GM21717 (cell line): Measurements from ENCODE around the gene TRIM45.

Source experiments
- ATAC-seq: cut with Tn5 transposase; IDR thresholded peaks from one replicate; pipeline ENCODE4 v1.9.1; 2021; ENCODE audit warnings: mild to moderate bottlenecking, moderate library complexity; ENCODE audit not compliant: unreplicated experiment

TRIM45 gene

DNA sequence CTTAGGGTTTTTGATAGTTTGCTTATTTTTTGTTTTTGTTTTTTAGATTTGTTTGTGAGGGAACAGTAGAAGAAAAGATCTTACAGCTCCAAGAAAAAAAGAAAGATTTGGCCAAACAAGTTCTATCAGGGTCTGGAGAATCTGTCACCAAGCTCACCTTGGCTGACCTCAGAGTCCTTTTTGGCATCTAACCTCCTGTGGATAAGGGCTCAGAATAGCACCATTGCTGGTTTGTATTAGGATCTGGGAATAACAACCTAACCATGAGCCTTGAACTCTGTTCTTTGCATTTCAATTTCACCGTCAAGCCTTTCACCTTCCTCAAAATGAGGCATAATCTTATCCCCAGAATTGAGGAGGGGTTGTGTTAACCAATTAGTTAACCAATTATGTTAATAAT, 20.2 kb downstream of the TRIM45 start:
- no peak for ATAC-seq

DNA sequence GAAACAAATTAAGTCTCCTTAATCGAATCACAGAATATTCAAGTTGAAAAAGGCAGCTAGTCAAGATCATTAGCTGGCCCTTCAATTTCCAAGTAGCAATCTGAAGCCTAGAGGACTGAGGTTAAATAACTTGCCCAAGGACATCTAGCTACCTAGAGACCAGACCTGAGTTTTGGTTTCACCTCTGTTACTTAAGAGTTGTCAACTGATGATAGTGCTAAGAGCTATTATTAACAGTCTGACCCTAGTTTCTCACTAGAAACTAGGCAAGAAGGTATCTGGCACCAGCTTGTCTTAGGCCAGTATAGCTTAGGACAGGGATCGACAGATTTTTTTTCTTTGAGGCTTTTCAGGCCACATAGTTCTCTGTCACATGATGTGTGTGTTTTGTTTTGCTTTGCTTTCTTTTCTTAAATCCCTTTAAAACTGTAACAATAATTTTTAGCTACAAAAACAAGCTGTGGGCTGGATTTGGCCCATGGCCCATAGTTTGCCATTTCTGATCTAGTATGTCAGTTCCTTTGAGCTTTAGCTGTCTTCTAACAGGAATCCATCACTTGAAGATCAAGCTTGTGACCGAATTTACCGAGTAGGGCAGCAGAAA, 23.2 kb downstream of the TRIM45 start:
- no peak for ATAC-seq

DNA sequence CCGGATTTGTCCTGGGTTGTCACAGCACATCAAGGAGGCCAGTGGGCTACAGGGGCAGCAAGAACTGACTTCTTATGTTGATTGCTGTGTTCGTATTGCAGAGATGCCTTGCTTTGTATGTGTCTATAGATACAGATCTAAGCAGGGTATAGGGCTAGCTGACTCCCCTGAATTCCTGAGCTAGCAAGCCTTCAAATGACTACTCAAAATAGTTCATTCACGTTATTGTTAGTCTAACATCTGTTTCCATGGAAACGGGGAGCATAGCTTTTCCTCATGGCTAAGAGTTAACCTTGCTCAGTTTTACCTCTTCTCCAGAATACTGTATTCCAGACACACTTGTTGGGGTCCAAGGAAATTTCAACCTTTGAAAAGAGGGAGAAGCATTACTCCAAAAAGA, 24.1 kb downstream of the TRIM45 start:
- no peak for ATAC-seq

DNA sequence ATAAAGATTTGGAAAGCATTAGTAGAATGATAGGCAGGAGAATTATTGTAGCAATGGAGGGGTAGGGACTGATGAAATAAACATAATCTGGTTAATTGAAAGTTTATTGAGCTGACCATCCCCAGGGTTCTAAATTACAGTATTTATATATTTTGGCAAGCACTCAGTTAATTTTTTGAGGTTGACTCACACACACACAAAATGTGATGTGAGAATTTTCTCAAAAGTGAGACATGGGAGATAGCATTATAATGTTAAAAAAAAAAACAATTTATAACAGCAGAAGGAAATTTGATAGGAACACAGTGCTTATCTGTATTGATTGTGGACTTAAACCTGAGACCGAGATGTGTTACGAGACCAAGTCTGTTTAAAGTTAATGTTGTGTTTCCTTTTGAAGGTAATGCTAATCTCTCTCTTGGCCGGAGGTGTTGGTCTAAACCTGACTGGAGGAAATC, 24.6 kb downstream of the TRIM45 start:
- ATAC-seq, result no peak

DNA sequence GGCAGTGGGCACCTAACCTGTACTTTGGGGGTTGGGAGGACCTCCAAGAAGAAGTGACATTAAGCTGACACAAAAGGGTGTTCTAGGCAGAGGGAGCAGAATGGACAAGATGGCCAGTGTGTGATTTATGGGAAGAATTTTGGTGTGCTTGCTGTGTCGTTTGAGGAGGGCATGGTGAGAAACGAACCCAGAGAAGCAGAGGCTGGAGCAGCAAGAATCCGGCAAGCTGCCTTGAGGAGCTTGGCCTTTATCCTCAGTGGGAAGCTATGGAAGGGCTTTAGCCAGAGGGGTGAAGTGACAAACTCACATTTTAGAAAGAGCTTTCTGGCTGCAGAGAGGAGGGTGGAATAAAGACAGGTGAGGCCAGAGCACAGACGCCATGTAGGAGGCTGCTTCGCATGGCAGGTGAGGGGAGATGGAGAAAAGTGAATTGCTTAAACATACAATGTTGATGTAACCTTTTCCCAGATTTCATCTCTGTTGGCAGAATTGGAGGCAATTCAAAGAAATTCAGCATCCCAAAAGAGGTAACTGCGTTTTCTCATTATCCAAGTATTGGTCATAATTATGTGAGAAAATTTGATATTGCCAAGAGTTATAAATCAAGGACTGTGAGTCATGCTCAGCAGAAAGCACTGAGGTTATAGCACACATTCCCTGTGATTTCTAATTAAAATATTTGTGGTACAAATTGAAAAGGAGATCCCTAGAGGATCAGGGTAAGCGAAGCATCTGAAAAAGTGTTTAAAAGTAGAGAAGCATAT, 26.5 kb downstream of the TRIM45 start:
- ATAC-seq, result no peak

DNA sequence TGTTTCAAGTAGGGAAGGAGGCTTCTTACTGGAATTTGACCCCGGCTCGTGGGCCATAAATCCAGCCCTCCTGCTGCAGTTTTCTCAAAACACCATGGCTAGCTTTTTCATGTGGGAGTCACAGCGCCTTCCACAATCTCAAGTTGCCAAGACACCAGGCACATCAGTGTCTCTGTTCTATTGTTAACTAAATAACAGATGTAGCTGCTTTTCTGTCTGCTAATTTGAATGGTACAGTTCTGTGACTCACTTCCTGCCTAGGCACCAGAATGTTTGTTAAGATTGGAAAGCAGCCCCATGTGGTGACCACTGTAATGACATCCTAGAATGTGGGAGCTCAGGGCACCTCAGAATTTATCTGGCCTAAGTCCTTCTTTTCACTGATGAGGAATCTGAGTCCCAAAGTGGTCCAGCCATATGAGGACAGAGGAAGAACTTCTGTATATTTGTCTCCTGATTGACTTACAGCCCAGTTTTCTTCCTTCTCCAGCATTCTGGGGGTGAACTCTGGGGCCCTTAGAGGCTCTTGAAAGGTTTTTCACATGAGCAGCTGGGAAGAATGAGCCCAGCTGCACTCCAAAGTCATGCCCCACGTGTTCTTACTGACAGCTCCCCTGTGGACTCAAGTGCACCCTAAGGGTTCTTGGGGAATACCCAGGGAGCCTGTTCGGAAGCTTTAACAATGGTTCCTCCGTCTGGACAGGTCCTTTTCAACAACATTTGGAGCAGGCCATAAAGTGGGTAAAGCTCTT, 27.5 kb downstream of the TRIM45 start:
- peak; percentile 54 for ATAC-seq

DNA sequence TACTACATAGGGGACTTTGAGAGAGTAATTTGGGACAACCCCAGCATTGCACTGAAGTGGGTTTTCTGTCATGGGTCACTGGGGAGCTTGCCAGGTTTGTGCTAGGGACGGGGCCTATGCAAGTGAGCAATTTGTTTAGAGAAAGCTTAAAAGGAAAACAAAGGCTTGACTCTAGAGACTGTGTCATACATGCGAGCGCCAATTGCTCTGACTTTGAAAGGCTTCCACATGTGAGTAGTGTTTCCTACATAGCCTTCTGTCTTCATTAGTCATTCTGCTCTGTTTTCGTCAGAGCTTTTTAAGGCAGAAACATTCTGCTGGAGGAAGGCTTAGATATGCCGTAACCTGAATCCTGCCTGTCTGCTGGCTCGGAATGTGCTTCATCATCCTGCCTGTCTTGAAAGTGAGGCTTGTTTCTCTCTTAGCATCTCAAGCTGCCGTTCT, 28.4 kb downstream of the TRIM45 start:
- no peak for ATAC-seq

DNA sequence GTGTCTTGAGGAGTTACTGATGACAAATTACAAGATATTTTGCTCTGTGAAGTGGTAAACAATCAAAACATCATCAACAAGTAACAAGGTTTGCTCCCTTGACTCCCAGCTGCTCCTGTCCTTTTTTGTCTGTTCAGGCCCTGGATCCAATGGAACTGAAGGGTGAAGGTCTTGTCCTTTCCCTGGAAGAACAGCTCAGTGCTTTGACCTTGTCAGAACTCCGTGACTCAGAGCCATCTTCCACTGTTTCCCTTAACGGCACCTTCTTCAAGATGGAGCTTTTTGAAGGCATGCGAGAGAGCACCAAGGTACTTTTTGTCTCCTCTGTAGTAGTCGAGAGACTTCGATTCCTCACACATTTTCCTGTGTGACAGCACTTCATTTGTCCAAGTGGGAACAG, 29.0 kb downstream of the TRIM45 start:
- no peak for ATAC-seq

DNA sequence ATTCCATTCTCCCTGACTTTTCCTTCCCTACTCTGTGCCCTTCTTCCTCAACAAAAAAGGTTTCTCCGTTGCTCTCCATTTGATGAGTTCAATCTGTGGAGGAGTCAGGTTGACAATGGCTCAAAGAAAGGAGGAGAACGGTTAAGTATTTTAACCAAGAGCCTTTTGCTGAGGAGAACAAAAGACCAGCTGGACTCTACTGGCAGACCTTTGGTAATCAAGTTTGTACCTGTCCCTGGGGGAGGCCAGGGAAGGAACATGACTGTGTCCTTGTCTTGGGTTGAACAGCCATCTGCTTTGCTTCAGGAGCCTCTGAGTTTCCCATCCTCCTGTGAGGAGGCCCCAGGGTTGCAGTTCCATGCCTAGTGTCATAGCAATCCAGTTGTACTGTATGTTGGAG, 31.6 kb downstream of the TRIM45 start:
- no peak for ATAC-seq

DNA sequence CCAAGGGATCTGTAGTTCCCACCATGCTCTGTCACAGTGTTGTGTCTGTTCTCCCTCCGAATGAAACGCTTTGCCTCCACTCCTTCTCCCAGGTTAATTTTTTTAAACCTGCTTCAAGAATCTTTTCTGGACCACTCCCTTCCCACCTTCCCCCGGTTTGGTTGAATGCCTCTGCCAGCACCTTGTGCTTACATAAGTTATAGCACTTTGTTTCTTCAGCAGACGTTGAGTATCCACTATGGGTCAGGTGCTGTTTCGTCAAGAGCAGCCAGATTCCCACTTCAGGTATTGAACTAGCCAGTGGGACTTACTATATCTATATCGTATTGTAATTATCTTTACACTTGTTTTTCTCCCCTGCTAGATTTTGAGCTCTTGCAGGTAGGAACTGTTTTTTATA, 33.9 kb downstream of the TRIM45 start:
- ATAC-seq, result no peak

DNA sequence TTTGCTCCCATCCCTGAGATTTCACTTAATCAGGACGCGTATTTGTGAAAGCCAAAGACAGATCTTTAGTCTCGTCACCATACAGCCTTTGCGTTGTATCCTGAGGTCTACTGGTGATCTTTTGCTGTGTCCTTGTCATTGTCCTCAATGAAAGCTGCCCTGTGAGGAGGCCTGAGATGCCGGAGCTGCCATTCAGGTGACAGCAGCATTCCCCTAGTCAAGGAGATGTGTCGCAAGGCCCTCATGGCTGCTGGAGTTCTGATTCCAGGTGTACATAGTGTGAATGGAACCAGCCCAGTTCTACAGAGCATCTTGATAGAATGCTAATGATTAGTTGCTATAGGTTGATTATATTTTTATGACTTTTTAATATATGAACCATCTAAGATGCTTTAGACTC, 37.3 kb downstream of the TRIM45 start:
- ATAC-seq, result no peak

DNA sequence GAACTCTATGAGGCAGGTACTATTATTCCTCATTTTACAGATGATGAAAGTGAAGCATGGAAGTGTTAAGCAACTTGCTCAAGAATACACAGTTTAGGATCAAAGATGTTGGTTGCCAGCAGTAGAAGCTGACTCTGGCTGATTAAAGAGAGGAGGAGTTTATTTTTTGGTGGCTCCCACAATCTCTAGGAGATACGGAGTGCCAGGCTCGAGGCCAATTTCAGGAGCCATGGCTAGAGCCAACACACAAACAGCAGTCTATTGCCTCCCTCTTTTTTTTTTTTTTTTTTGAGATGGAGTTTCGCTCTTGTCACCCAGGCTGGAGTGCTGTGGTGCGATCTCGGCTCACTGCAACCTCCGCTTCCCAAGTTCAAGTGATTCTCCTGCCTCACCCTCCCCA, 41.8 kb downstream of the TRIM45 start:
- ATAC-seq, result no peak

DNA sequence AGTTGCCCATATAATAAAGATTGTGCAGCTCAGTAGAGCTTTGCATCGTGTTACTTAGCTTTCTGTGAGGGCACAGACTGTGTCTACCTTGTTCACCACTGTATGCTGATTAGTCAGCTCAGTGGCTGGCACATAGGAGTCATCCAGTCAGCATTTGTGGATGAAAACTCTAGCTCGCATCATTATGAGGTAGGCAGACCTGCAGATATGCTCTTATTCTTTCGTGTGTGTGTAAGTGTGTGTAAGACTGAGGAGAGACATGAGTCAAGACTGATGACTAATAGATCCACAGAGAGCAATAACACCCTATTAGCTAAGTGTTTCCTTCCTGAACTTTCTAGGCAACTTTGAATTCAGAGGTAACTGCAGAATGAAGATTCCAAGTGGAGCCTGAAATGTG, 44.3 kb downstream of the TRIM45 start:
- ATAC-seq, result no peak

DNA sequence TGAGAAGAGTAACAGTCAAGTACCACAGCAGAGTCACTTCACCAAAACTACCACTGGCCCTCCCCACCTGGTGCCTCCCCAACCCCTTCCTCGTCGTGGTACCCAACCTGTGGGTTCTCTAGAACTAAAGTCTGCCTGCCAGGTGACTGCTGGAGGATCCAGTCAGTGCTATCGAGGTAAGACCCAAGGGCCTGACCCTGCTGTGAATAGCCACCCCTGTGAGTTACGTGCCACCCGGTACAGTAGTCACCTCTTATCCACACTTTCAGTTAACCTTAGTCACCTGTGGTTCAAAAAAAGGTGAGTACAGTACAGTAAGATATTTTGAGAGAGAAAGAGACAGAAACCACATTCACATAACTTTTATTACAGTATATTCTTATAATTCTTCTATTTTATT, 44.9 kb downstream of the TRIM45 start:
- no peak for ATAC-seq

DNA sequence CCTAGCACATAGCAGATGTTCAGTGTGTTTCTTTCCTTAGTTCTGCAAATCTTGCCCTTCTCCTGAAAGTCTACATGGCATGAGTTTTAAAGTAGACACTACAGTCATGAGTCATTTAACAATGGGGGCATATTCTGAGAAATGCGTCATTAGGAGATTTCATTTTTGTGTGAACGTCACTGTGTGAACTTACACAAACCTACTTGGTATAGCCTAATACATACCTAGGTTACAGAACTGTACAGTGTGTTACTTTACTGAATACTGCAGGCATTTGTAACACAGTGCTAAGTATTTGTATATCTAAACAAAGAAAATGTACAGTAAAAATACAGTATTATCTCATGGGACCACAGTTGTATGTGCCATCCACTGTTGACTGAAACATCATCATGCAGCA, 51.4 kb downstream of the TRIM45 start:
- ATAC-seq, result no peak

DNA sequence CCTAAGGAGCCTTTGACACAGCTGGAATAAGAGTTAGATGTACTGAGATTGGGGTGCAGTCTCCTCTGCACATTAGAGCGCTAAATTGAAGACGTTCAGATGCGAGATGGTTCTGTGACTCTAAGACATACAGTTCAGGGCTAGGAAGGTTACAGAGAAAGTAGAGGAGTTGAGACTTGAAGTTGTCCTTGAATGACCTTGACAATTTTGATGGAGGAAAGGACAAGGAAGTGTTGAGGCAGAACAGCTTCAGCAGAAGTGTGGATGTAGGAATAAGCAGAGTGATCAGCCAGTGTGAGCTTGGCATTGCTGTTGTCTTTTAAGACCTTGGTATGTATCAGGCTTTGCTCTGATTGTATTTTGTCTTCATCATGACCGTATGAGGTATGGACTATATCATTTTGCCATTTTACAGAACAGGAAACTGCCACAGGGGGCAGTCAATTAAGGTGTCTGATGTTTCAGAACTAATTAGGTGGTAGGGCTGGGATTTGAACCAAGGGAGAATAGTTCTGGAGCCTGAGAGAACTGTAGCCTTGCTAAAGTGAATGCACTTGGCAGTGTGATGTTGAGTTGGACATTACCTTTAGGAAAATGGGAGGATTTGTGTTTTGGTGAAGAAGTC, 52.2 kb downstream of the TRIM45 start:
- no peak for ATAC-seq

DNA sequence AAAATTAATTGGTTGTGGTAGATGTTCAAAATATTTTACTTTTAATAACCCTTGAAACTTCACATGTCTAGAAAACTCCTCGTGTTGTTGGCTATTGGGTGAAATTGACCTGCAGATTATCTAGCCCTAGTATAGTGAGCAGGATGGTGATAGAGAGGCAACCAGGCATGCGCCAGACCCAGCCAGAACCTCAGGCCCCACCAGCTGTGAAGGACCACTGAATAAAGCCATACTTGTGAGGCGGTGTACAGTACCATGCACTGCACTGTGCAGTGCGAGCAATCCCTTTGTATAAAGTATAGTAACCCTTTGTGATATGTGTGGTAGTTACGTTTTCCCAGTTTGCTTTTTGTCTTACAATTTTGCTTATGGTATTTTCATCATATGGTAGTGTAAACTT, 53.0 kb downstream of the TRIM45 start:
- no peak for ATAC-seq

DNA sequence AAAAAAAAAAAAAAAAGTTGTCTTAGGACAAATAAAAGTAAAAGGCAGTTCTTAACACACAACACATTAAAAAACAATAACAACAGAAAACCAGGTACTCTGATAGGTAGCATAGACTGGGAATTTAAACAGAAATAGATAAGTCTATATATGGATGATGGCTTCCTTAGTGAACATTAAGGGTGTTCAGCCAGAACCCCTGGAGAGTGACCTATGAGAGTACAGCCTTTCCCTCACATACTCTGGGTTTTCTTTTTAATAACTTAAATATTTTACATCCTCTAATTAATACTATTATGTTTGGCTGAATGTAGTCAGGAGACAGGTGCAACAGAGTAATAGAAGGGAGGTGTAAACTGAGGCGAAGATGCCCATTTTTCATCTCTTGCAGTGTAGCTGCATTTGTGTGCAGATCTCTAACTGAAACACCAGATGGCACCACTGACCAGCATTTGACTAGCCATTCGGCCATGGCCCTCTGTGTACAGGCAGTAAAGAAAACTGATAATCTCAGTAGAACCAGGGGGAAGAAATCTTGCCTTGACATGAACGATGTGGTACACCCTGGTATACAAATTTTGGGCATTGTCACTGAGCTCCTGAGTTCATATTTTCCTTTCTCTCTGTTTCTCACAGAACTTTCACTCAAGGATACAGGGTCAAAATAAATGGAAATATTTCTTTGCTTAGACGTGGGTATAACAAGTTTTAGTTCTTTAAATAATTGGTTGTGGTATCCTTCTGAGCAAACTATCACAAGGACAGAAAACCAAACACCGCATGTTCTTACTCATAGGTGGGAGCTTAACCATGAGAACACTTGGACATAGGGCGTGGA, 53.8 kb downstream of the TRIM45 start:
- ATAC-seq, result no peak

DNA sequence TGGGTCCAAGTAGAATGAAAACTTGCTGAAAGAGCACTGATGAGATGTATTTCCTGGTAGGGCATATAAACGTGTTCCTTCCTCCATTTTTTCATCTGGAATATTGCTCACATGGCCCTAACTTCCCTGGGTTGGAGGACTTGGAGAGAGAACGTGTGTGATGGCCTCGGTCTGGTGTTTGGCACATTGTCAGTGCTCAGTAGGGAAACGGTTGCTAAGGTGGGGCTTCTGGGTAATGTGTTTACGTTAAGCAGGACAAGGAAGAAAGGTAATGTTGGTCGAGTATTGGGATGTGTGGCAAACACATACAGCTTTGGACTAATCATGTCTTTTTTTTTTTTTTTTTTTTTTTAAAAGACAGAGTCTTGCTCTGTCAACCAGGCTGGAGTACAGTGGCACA, 55.2 kb downstream of the TRIM45 start:
- ATAC-seq, result no peak

DNA sequence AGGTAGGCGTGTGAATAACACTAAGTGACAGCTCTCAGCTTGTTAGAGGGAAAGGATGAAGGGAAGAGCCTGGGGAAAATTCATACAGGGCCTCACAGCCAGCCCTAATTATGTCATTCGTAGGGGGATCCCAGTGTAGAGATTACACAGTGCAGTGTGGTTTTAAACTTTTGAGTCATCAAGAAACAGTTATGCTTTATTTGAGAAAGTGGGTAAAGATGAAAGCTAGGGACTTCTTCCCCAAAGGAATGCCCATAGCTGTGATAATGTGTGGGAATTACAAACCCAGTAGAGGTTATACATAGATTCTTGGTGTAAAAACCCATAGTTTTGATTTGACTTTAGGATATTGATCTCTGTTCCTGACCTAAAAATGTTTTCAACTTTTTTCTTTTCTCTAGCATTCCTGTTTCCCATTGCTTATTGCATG, 59.5 kb downstream of the TRIM45 start:
- ATAC-seq, result peak; percentile 25
